Myometrial cell (primary cell): Measurements from ENCODE around the gene INO80D. TPM values are rescaled to one million over a fixed set of nuclear protein-coding genes. Genes with fewer than 3 reads are reported as not detected.

Source experiments
- total RNA-seq: library from RNA; depleted of rRNA; stranded (reverse); fragments of >200 nt; gene quantifications from 2 replicates; pipeline ENCODE4 v1.2.3, GENCODE V29; 2015

The INO80D gene, protein sequence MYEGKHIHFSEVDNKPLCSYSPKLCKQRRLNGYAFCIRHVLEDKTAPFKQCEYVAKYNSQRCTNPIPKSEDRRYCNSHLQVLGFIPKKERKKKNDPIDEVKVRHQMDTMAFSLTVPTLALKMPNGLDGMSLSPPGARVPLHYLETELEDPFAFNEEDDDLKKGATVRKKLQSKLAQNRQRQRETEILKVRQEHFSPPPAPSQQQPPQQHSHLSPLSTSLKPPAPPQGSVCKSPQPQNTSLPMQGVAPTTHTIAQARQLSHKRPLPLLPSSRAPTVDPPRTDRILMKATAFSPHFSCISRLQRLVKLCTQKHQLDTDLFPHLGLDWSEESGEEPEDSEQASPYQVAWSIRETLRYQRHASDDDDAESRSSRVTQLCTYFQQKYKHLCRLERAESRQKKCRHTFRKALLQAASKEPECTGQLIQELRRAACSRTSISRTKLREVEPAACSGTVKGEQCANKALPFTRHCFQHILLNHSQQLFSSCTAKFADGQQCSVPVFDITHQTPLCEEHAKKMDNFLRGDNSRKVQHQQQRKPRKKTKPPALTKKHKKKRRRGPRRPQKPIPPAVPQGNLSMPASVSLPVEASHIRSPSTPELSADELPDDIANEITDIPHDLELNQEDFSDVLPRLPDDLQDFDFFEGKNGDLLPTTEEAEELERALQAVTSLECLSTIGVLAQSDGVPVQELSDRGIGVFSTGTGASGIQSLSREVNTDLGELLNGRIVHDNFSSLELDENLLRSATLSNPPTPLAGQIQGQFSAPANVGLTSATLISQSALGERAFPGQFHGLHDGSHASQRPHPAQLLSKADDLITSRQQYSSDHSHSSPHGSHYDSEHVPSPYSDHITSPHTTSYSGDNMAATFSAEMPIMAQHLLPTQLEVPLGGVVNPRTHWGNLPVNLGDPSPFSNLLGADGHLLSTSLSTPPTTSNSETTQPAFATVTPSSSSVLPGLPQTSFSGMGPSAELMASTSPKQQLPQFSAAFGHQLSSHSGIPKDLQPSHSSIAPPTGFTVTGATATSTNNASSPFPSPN
- 2.8 and 2.9 TPM in 2 replicates for total RNA-seq

DNA sequence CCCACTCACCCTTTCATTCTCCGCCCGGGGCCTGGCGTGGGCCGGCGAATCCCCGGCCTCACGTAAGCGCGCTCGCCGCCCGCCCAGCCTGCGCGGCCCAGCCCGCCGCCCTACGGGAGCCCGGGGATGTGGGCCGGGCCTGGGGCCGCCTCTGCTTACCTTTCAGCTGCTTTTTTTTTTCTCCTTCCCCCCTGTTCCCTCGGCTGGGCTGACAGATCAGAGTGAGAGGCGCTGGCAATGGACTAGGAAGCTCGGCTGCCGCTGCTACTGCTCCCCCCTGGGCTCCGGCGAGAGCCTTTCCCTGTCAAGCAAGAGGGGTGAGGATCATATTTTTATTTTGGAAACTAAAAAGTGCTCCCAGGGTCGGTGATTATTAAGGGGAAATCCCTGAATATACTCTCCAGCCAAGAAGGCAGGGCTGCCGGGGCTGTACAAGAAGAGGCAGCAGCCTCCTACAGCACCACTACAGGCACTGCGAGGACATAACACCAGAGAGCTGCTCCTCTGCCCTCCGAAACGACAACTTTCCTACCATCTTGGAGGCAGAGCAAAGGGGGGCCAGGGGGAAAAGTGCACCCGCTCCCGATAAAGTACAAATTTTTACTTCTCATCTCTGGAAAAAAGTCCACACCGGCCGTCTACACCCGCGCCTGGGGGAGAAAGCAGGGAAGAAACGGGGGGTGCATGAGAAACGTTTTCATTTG lies at the start of gene INO80D:
TSS of gene INO80D (minus strand) at position 433 of the 704 bp plus-strand sequence. CDS start 23,158 bp downstream, outside the sequence.

Other genes with a start within 250 kb of the INO80D start
- gene NDUFS1, start 73.3 kb upstream of the INO80D start, total RNA-seq: 134 and 179 TPM in 2 replicates
- 458 and 617 TPM in 2 replicates for gene EEF1B2, start 73.7 kb upstream of the INO80D start, total RNA-seq
- gene ZDBF2, start 188.5 kb upstream of the INO80D start, total RNA-seq: 4.4 and 4.9 TPM in 2 replicates